CD4-positive, alpha-beta T cell treated with Interleukin-12 subunit alpha and Interleukin-12 subunit beta, for 1 hour (primary cell): Measurements from ENCODE around the gene USP15.
"Not testable (repeated sequence)": the region's sequence is repeated elsewhere in the genome, so short reads cannot be mapped to it uniquely, and the experiment has no call there.

ENCODE experiments used
- DNase-seq: peaks from one replicate; pipeline ENCODE4 v3.0.0-alpha.2; 2020

The USP15 gene

DNA sequence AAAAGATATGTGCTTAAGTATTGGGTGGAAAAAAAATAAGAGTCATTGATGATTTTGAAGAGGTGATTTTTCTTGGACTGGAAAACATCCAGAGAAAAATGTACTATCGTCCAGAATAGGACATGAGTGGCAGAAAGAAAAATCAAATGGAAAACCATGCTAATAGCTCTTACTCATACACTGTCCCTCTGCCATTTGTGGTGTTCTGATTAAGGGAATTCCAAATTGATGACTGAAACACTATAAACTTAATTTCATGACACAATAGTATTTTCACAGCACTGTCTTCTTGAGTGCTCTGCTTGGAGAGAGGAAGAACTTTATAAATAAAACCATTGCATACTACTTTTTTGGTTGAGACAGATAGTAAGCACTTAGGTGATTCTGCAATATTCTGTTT, 72.4 kb downstream of the USP15 start:
- DNase-seq, result no peak

DNA sequence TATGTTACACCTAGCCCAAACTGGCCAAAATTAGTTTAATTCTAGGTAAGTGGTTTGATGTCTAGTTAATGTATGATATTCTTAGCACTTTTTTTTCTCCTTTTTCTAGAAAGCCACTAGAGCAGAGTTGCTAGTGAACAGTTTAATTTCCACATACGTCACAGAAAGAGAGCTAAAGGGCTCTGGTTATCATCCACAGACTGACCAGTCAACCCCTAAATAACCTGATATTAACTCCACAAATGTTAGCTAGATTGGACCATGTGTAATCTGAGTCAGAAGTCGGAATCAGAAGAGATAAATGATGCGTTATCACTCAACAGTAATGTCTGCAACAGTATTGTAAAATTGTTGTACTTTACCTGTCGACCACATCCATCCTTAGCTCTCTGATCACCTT, 74.9 kb downstream of the USP15 start:
- no peak for DNase-seq

- DNase-seq, result no peak
These were observed 75.6 kb downstream of the USP15 start for GRCh38 chr12:62335796-62336195.

- DNase-seq, result not testable (repeated sequence)
These were observed 77.4 kb downstream of the USP15 start for GRCh38 chr12:62337643-62338042.

DNA sequence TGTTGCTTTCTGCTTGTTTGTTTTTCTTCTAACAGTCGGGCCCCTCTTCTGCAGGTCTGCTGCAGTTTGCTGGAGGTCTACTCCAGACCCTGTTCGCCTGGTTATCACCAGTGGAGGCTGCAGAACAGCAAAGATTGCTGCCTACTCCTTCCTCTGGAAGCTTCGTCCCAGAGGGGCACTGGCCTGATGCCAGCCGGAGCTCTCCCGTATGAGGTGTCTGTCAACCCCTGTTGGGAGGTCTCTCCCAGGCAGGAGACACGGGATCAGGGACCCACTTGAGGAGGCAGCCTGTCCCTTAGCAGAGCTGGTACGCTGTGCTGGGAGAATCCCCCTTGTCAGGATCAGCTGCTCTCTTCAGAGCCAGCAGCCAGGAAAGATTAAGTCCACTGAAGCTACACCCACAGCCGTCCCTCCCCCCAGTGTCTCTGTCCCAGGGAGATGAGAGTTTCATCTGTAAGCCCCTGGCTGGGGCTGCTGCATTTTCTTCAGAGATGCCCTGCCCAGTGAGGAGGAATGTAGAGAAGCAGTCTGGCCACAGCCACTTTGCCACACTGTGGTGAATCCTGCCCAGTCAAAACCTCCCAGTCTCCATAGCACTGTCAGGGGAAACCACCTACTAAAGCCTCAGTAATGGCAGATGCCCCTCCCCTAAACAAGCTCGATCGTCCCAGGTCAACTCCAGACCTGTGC, 82.6 kb downstream of the USP15 start:
- not testable (repeated sequence) for DNase-seq

DNA sequence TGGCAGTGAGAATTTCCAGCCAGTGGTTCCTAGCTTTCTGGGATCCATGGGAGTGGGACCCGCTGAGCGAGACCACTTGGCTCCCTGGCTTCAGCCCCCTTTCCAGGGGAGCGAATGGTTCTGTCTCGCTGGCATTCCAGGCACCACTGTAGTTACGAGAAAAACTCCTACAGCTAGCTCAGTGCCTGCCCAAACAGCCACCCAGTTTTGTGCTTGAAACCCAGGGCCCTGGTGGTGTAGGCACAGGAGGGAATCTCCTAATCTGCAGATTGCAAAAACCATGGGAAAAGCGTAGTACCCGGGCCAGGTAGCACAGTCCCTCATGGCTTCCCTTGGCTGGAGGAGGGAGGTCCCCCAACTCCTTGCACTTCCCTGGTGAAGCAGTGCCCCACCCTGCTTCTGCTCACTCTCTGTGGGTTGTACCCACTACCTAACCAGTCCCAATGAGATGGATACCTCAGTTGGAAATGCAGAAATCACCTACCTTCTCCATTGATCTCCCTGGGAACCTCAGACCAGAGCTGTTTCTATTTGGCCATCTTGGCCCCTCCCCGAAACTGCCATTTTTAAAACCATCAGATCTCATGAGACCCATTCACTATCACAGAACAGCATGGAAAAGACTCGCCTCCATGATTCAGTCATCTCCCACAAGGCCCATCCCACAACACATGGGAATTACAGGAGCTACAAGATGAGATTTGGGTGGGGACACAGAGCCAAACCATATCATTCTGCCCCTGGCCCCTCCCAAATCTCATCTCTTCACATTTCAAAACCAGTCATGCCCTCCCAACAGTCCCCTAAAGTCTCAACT, 83.3 kb downstream of the USP15 start:
- not testable (repeated sequence) for DNase-seq

DNA sequence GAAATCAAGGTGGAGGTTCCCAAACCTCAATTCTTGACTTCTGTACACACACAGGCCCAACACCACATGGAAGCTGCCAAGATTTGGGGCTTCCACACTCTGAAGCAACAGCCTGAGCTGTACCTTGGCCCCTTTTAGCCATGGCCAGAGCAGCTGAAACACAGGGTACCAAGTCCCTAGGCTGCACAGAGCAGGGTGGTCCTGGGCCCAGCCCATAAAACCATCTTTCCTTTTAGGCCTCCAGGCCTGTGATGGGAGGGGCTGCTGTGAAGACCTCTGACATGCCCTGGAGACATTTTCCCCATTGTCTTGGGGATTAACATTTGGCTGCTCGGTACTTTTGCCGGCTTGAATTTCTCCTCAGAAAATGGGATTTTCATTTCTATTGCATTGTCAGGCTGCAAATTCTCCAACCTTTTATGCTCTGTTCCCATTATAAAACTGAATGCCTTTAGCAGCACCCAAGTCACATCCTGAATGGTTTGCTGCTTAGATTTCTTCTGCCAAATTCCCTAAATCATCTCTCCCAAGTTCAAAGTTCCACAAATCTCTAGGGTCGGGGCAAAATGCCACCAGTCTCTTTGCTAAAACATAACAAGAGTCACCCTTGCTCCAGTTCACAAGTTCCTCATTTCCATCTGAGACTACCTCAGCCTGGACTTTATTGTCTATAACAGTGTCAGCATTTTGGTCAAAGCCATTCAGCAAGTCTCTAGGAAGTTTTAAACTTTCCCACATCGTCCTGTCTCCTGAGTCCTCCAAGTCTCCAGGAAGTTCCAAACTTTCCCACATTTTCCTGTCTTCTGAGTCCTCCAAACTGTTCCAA, 84.7 kb downstream of the USP15 start:
- DNase-seq, result not testable (repeated sequence)

DNA sequence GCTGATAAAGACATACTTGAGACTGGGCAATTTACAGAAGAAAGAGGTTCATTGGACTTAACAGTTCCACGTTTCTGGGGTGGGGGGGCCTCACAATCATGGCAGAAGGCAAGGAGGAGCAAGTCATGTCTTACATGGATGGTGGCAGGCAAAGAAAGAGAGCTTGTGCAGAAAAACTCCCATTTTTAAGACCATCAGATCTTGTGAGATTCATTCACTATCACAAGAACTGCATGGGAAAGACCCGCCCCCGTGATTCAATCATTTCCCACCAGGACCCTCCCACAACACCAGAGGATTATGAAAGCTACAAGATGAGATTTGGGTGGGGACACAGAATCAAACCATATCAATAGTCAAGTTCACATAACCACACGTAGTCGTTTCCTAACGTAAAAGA, 85.5 kb downstream of the USP15 start:
- no peak for DNase-seq

DNA sequence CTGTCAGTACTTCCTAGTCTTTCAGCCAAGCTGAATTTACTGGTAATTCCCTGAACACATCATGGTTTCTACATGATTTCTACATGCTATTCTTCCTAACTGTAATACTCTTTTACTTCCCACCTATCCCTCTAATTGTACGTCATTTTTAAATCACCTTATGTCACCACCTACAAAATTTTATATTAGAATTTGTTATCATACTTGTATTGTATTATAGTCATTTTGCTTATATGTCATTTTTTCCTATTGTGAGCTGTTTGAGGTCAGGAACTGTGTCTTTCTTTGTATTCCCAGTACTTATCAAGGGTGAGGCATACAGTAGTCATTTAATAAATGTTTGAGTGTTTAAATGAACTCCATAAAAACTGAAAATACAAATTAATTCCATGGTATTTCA, 86.6 kb downstream of the USP15 start:
- no peak for DNase-seq

- no peak for DNase-seq
These were observed 87.9 kb downstream of the USP15 start for GRCh38 chr12:62347922-62348650.

GRCh38 chr12:62350554-62350953, 90.3 kb downstream of the USP15 start:
- DNase-seq, result no peak

DNA sequence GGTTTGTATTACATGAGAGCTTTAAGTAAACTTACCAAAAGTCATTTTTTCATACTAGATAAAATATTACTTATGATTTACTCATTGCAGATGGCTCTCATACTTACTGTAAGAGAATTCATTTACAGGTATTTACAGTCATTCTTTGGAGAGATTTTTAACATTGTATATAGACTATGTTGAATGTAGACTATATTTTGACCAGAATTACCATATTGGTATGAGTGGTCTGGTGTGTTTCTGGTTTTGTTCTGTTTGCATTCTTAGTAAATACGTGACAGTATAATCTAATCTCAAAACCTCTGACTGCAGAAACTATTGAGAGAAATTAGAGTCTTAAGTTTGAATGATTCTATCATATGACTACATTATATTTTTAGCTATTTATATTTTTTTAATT, 91.1 kb downstream of the USP15 start:
- DNase-seq, result no peak

- DNase-seq, result no peak
These were observed 100.8 kb downstream of the USP15 start for GRCh38 chr12:62361048-62361447.

DNA sequence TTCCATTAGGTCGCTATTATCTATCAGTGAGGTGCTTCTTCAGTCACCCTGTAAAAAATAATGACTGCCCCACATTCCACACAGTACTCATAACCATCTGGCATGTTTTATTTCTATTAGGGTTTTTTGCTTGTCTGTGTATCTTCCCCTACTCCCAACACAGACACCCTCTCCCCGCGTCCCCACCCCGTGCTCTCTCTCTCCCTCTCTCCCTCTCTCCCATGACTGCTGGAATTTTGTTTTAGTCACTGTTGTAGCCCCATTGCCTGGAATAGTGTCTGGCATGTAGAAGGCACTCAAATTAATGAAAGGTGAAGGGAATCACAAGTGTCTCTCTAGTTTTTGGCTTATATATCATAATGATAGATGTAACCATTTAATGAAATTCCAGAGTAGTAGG, 103.3 kb downstream of the USP15 start:
- no peak for DNase-seq

DNA sequence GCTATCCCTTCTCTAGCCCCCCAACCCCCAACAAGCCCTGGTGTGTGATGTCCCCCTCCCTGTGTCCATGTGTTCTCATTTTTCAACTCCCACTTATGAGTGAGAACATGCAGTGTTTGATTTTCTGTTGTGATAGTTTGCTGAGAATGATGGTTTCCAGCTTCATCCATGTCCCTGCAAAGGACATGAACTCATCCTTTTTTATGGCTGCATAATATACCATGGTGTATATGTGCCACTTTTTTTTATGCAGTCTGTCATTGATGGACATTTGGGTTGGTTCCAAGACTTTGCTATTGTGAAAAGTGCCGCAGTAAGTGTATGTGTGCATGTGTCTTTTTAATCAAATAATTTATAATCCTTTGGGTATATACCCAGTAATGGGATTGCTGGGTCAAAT, 104.5 kb downstream of the USP15 start:
- not testable (repeated sequence) for DNase-seq

DNA sequence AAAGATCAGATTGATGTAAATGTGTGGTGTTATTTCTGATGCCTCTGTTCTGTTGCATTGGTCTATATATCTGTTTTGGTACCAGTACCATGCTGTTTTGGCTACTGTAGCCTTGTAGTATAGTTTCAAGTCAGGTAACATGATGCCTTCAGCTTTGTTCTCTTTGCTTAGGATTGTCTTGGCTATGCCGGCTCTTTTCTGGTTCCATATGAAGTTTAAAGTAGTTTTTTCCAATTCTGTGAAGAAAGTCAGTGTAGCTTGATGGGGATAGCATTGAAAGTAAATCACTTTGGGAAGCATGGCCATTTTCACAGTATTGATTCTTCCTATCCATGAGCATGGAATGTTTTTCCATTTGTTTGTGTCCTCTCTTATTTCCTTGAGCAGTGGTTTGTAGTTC, 105.6 kb downstream of the USP15 start:
- not testable (repeated sequence) for DNase-seq

- not testable (repeated sequence) for DNase-seq
These were observed 108.4 kb downstream of the USP15 start for GRCh38 chr12:62368430-62369223.

DNA sequence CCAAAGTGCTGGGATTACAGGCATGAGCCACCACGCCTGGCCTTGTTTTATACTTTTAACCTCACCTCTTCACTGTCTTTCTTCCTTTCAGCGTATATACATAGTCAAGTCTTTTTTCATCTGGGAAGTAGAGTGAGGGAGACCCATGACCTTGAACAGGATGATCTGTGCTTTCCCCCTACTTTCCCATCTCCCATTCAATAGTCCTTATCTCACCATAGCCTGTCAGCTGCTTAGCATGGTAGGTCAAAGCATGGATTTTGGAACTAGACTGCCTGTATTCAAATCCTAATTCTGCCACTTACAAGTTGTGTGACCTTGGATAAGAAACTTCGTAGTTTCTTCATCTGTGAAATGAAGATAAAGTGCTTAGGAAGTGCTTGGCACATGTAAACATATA, 110.0 kb downstream of the USP15 start:
- no peak for DNase-seq

DNA sequence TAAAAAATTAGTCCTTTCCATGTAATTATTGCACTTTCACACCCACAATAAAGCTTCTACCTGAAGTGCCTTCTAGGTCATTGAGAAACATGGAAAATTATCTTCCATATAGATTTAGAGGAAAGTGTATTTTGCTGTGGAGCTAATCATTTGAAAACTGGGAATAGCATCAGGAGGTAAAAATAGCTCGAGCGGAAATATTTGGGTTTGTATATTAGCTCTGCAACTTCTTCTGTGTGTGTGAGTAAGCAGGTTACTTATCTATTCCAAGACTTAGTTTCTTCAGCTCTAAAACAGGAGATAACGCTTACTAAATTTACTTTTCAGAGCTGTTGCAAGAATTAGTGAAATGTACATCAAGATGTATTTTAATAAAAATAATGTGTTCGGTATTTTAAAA, 111.5 kb downstream of the USP15 start:
- no peak for DNase-seq

- DNase-seq, result no peak
These were observed 111.9 kb downstream of the USP15 start for GRCh38 chr12:62372134-62372533.

GRCh38 chr12:62372825-62373224, 112.6 kb downstream of the USP15 start:
- no peak for DNase-seq

DNA sequence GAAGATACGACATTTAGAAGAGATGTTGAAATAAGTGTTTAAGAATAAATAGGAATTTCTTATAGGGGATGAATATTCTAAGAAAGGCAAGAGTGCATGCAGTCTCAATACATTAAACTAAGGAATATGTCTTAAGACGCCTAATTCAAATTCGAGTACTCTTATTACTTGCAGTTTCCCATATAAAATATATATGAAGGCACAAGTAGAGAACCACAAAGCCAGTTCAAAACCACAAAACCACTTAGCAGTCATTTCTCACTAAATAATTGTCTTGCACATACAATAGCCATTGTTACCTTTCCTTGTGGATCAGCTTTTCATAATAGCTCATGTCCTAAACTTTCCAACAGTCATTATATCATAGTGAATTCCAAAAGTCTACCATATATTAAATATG, 115.4 kb downstream of the USP15 start:
- no peak for DNase-seq
